ENCODE measurements around the gene STEAP1.

DNA sequence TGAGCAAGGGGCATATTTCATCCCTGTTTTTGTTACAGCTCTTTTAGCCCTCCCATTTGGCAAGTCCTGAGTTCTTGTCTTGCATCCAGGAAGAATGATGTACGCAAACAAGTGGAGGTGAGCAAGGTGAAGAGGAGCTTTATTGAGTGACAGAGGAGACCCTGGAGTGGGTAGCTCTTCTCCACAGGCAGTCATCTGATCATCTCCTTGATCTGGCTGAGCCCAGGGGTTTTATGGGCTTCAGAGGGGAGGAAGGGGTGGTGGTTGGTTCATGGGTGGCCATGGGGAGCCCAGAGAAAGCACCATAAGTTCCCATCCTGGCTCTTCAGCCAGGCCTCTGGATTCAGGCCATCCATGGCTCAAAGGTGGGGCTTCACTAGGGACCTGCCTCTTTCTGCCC is 21.9 kb downstream of the STEAP1 start:
- no peak for TF ChIP-seq POLR2AphosphoS5 (IDR thresholded peaks at IDR 0.05)
- TF ChIP-seq, protein P1, sequence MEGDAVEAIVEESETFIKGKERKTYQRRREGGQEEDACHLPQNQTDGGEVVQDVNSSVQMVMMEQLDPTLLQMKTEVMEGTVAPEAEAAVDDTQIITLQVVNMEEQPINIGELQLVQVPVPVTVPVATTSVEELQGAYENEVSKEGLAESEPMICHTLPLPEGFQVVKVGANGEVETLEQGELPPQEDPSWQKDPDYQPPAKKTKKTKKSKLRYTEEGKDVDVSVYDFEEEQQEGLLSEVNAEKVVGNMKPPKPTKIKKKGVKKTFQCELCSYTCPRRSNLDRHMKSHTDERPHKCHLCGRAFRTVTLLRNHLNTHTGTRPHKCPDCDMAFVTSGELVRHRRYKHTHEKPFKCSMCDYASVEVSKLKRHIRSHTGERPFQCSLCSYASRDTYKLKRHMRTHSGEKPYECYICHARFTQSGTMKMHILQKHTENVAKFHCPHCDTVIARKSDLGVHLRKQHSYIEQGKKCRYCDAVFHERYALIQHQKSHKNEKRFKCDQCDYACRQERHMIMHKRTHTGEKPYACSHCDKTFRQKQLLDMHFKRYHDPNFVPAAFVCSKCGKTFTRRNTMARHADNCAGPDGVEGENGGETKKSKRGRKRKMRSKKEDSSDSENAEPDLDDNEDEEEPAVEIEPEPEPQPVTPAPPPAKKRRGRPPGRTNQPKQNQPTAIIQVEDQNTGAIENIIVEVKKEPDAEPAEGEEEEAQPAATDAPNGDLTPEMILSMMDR (IDR thresholded peaks at IDR 0.05): no peak
- no peak for TF ChIP-seq POLR2A (IDR thresholded peaks at IDR 0.05)
- no peak for TF ChIP-seq EP300 (IDR thresholded peaks at IDR 0.05)

Data from suprapubic skin (tissue), 4 donors.